Heart left ventricle (tissue), 16 donors: ENCODE results near the gene DOCK9. TPM values are rescaled to one million over a fixed set of nuclear protein-coding genes. Genes with fewer than 3 reads are reported as not detected.

Experiments used
- ATAC-seq, 4 donors: fragments of 200-7000 bp; cut with Tn5 transposase; one replicate each; pipeline ENCODE4 v1.9.1; 2020 to 2022; ENCODE audit warnings: moderate library complexity in 4 of 4, mild to moderate bottlenecking in 3 of 4, moderate number of reproducible peaks in 1 of 4
- DNase-seq, 5 donors: peaks; one replicate each; pipeline ENCODE4 v3.0.0-alpha.2; 2020
- H3K27ac ChIP-seq, 12 donors: fragments of 200-600 bp; sonication (generic) in 4 of 12; one replicate each; pipeline versions ENCODE4 v1.5.0 to v1.8.0; 2016 to 2022; ENCODE audit warnings: mild to moderate bottlenecking in 2 of 12
- H3K27me3 ChIP-seq, 9 donors: fragments of 200-600 bp; sonication (generic) in 2 of 9; one replicate each; pipeline versions ENCODE4 v1.5.1 to v1.8.0; 2016 to 2022; ENCODE audit warnings: mild to moderate bottlenecking in 3 of 9
- H3K36me3 ChIP-seq, 9 donors: fragments of 200-600 bp; sonication (generic) in 2 of 9; one replicate each; pipeline versions ENCODE4 v1.5.0 to v1.8.0; 2018 to 2022; ENCODE audit warnings: mild to moderate bottlenecking in 2 of 9
- H3K4me1 ChIP-seq, 12 donors: fragments of 200-600 bp; sonication (generic) in 4 of 12; one replicate each; pipeline versions ENCODE4 v1.5.0 to v1.8.0; 2016 to 2022; ENCODE audit warnings: mild to moderate bottlenecking in 3 of 12
- H3K4me3 ChIP-seq, 12 donors: fragments of 200-600 bp; sonication (generic) in 4 of 12; one replicate each; pipeline versions ENCODE4 v1.5.0 to v1.8.0; 2017 to 2022; ENCODE audit warnings: mild to moderate bottlenecking in 9 of 12, moderate library complexity in 4 of 12
- H3K9me3 ChIP-seq, 12 donors: fragments of 200-600 bp; sonication (generic) in 4 of 12; one replicate each; pipeline versions ENCODE4 v1.5.0 to v1.8.0; 2016 to 2022; ENCODE audit warnings: mild to moderate bottlenecking in 1 of 12
- POLR2A ChIP-seq, 2 donors: fragments of 450-650 bp; IDR thresholded peaks; one replicate each; pipeline ENCODE4 v1.6.1; 2017; ENCODE audit warnings: antibody characterized with exemption in 2 of 2, mild to moderate bottlenecking in 2 of 2, moderate library complexity in 2 of 2
- WGBS, 4 donors: extraction: QIAGEN DNeasy Blood & Tissue Kit in 2 of 4; methylation state at CpG; one replicate each; pipeline versions ENCODE4 v1.1.5 to v1.1.7; 2013 to 2018; 5-methylcytosine and 5-hydroxymethylcytosine counted together
- intact Hi-C, 10 donors: fragments of 100-400 bp; cut with DNase I; formaldehyde crosslinking; loops; one replicate each; pipeline versions ENCODE4 v1.11.1 to v1.14.2; 2022
- polyA plus RNA-seq, 2 donors: library from polyadenylated mRNA; stranded (reverse); fragments of 200-250 nt; gene quantifications; one replicate each; pipeline ENCODE4 v1.2.3, GENCODE V29; 2013
- total RNA-seq, 9 donors: library from RNA; depleted of rRNA in 2 of 9; stranded (reverse); fragments of >200 nt in 2 of 9; fragmentation: NEBNext Ultra II Directional in 3 of 9; extraction: Animal tissue kit (Norgen Biotek cat#: 25700) in 3 of 9; gene quantifications; one replicate each; pipeline versions ENCODE4 v1.1.0 to v1.2.4, GENCODE V29; 2016 to 2023
- TF ChIP-seq, protein P1 (sequence below), 12 donors: fragments of 200-600 bp; sonication (generic) in 4 of 12; IDR thresholded peaks; one replicate each; pipeline versions ENCODE4 v1.5.0 to v1.8.0; 2018 to 2022; ENCODE audit warnings: antibody characterized with exemption in 12 of 12, mild to moderate bottlenecking in 5 of 12
- donor health status: ischemic (EF 13 %, LVEDD 7.1; RV severe dilation, severe dysfunction).
- donor health status: healthy with polysubstance abuse.
- donor health status: DM: no; HTN: yes; CAD: no.
- donor health status: DM: no; HTN: no; CAD: no.
- donor health status: ischemic (EF 25% LVEDD 6.9; RV normal size, moderate dysfunction).
- donor health status: ischemic (EF 25% LVEDD 5.7; RV mildly dilated, moderate dysfunction).
- donor health status: healthy.
- donor health status: DM: yes; HTN: yes; CAD: no.
- donor health status: ischemic (EF 35%, LVEDD 5.7; RV mildly dilated, moderate dysfunction).
- donor health status: nonischemic (EF 11% LVEDD 7.7; RV severe dilation, severe dysfunction).
- donor health status: DM: yes; HTN: yes; CAD: no.
- donor health status: PGD.
- donor health status: ischemic (EF 29% LVEDD 5.4; RV normal size, mild dysfunction).
- donor health status: nonischemic (EF 23%, LVEDD 6.1; RV moderate dilation, normal function).

DOCK9 gene
- total and polyA plus RNA-seq, 11 donors = 21.4 to 128 (median 45.2) TPM

DNA sequence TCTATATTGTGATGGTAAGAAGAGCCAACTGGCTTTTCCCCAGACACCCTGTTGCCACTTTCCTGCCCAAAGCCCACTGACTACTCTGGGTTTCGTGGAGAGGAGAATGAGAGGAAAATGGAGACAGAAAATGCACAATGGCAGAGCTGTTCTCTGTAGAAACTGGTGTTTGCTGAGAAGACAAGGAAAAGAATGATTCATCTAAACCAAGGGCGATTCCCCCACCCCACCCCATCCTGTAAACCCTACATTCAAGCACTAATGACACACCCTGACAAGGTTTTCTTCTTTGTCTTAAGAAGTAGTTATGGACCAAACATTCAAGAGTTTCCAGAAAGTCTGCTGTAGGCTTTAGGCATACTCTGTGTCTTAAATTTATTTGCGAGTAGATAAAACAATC, 68.8 kb downstream of the DOCK9 start:
- TF ChIP-seq, protein P1, sequence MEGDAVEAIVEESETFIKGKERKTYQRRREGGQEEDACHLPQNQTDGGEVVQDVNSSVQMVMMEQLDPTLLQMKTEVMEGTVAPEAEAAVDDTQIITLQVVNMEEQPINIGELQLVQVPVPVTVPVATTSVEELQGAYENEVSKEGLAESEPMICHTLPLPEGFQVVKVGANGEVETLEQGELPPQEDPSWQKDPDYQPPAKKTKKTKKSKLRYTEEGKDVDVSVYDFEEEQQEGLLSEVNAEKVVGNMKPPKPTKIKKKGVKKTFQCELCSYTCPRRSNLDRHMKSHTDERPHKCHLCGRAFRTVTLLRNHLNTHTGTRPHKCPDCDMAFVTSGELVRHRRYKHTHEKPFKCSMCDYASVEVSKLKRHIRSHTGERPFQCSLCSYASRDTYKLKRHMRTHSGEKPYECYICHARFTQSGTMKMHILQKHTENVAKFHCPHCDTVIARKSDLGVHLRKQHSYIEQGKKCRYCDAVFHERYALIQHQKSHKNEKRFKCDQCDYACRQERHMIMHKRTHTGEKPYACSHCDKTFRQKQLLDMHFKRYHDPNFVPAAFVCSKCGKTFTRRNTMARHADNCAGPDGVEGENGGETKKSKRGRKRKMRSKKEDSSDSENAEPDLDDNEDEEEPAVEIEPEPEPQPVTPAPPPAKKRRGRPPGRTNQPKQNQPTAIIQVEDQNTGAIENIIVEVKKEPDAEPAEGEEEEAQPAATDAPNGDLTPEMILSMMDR (IDR thresholded peaks at IDR 0.05) = no peak
- TF ChIP-seq POLR2A (IDR thresholded peaks at IDR 0.05) = no peak
- WGBS, 4 donors = 76 to 86% (median 81%) methylated on average over 3 of the region's 3 CpGs
- no peak overlapping the region for H3K4me3 ChIP-seq
- no peaks in the 10 kb centered on the region for H3K9me3 ChIP-seq
- no peaks in the 10 kb centered on the region for H3K27me3 ChIP-seq
- ATAC-seq (peak in 1 of 4 donors; percentile 21), DNase-seq (no peak)
- H3K36me3 ChIP-seq = peaks cover 0 to 29% (median 4%) of the 10 kb centered on the region in 9 donors
- peaks cover 2 to 50% (median 26%) of the 10 kb centered on the region in 12 donors for H3K4me1 ChIP-seq
- peak overlapping the region in 11 of 12 donors; percentile 0 to 85 (median 57) for H3K27ac ChIP-seq
- intact Hi-C loops = no loop called here

DNA sequence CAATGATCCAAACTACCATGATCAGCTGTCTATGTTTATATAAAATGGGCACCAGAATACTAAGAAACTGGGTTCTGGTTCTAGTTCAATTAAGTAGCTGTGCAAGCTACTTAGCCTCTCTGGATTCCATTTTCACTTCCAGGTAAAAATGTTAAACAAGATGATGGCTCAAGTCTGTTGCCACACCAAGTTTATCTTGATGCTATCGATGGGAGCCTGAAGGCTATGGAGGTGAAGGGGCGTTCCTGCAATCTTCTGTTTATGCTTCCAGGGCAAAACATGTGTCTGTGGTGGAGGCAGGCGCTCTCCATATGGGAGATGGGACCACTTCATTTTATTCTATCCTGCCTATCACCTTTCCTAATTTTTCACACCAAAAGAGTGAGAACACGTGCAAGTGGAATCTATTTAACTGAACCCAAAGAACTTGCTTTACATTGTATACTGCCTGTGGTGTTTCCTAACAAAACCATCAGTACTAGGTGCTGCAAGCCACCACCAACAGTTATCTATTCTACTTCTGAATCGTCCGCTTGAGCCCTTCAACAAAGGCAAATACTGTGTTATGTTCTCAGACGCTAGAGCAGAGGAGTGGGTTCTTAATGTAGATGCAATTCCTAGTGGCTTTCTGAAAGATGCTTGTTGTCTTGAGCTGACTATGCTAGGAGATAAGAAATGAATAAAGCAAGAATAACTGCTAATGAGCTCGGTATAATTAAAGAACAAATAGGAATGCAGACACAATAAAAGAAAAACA, 70.9 kb downstream of the DOCK9 start:
- Histone ChIP-seq H3K4me3 (no peak overlapping the region), H3K27me3 (no peaks in the 10 kb centered on the region), H3K4me1 (peaks cover 0 to 34% (median 16%) of the 10 kb centered on the region in 12 donors), H3K27ac (peak overlapping the region in 1 of 12 donors; percentile 85), H3K9me3 (no peaks in the 10 kb centered on the region), H3K36me3 (peaks cover 0 to 45% (median 12%) of the 10 kb centered on the region in 9 donors)
- DNase-seq (no peak), ATAC-seq (no peak)
- intact Hi-C loops = no loop called here
- TF ChIP-seq, protein P1 (IDR thresholded peaks at IDR 0.05) = no peak
- TF ChIP-seq POLR2A (IDR thresholded peaks at IDR 0.05) = no peak
- 95 to 97% (median 96%) methylated on average over 8 of the region's 8 CpGs for WGBS, 4 donors

DNA sequence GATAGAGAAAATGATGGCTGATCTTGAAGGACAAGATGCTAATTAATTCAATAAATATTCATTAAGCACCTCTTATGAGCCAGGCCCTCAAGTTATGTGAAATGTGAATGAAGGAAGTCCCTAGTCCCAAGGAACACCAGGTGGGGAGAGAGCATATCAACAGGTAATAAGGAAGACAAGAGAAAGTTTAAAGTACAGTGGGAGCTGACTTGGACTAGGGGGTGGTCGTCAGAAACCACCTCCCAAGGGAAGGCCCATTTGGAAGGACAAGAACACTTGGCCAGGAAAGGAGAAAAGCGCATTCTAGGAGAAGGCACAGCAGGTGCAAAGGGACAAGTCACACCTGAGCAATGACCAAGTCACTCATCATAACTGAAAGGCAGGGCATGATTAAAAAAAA, 72.7 kb downstream of the DOCK9 start:
- intact Hi-C loops = no loop called here
- WGBS, 4 donors = 69 to 91% (median 78%) methylated on average over 2 of the region's 2 CpGs
- DNase-seq = no peak
- Histone ChIP-seq H3K36me3 (peaks cover 0 to 62% (median 28%) of the 10 kb centered on the region in 9 donors), H3K4me1 (peaks cover 0 to 17% (median 11%) of the 10 kb centered on the region in 12 donors), H3K9me3 (no peaks in the 10 kb centered on the region), H3K27me3 (no peaks in the 10 kb centered on the region), H3K27ac (no peak overlapping the region), H3K4me3 (no peak overlapping the region)
- no peak for TF ChIP-seq POLR2A (IDR thresholded peaks at IDR 0.05)
- TF ChIP-seq, protein P1 (IDR thresholded peaks at IDR 0.05) = no peak
- ATAC-seq = no peak

DNA sequence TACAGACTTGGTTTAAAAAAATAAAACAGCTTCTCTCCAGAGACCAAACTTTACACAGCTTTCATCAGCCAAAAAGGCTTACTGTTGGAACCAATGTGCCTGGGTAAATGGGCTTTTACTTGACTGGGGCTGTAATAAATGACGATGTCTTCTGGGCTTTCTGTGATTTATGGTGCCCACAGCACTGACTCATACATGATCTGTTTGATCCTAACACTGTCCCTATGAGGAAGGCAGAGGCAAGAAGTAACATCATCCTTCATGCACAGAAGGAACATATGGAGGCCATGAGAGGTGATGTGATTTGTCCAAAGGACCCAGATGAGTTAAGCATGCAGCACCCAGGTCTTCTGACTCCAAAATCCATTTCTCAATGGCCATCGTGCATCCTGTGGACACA, 77.4 kb downstream of the DOCK9 start:
- no peaks in the 10 kb centered on the region for H3K27me3 ChIP-seq
- H3K36me3 ChIP-seq = peaks cover 0 to 90% (median 59%) of the 10 kb centered on the region in 9 donors
- intact Hi-C loops = no loop called here
- no peaks in the 10 kb centered on the region for H3K9me3 ChIP-seq
- H3K4me1 ChIP-seq = peaks cover 0 to 8% (median 0%) of the 10 kb centered on the region in 12 donors
- no peak overlapping the region for H3K4me3 ChIP-seq
- no peak overlapping the region for H3K27ac ChIP-seq
- no peak for TF ChIP-seq POLR2A (IDR thresholded peaks at IDR 0.05)
- TF ChIP-seq, protein P1 (IDR thresholded peaks at IDR 0.05) = no peak
- ATAC-seq (no peak), DNase-seq (no peak)
- WGBS, 4 donors = 88 to 94% (median 89%) methylated on average over 2 of the region's 2 CpGs
